Adrenal gland (tissue), 5 donors: ENCODE results near the gene CLIP1.

Source experiments
- POLR2A ChIP-seq, 2 donors: fragments of 450-650 bp; IDR thresholded peaks; one replicate each; pipeline ENCODE4 v1.6.1; 2017; ENCODE audit warnings: antibody characterized with exemption in 2 of 2, mild to moderate bottlenecking in 2 of 2, moderate library complexity in 1 of 2
- TF ChIP-seq, protein P1 (sequence below), 6 experiments: fragments of 450-650 bp in 4 of 6; fragments of 200-600 bp in 2 of 6; sonication (generic) in 1 of 6; IDR thresholded peaks; 1 replicate in 5 of 6; 2 replicates in 1 of 6; pipeline versions ENCODE4 v1.5.1 to v1.8.0; 2016 to 2021; ENCODE audit warnings: antibody characterized with exemption in 6 of 6, mild to moderate bottlenecking in 2 of 6, moderate library complexity in 1 of 6
- donor health status: DM: no; HTN: no; CAD: no.

DNA sequence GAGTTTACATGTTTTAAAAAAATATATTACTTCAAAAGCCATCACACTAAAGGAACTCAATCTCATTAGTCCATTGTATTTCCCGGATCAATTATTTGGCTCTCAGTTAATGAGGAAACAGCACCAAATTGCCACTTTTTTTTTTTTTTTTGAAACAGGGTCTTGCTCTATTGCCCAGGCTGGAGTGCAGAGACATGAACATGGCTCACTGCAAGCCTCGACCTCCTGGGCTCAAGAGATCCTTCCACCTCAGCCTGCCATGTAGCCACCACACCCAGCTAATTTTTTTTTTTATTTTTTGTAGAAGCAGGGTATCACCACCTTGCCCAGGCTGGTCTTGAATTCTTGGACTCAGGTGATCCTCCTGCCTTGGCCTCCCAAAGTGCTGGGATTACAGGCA is 77.4 kb downstream of the CLIP1 start:
- TF ChIP-seq, protein P1, sequence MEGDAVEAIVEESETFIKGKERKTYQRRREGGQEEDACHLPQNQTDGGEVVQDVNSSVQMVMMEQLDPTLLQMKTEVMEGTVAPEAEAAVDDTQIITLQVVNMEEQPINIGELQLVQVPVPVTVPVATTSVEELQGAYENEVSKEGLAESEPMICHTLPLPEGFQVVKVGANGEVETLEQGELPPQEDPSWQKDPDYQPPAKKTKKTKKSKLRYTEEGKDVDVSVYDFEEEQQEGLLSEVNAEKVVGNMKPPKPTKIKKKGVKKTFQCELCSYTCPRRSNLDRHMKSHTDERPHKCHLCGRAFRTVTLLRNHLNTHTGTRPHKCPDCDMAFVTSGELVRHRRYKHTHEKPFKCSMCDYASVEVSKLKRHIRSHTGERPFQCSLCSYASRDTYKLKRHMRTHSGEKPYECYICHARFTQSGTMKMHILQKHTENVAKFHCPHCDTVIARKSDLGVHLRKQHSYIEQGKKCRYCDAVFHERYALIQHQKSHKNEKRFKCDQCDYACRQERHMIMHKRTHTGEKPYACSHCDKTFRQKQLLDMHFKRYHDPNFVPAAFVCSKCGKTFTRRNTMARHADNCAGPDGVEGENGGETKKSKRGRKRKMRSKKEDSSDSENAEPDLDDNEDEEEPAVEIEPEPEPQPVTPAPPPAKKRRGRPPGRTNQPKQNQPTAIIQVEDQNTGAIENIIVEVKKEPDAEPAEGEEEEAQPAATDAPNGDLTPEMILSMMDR (IDR thresholded peaks at IDR 0.05) = no peak
- no peak for TF ChIP-seq POLR2A (IDR thresholded peaks at IDR 0.05)
